Ovary (tissue), 3 donors: Measurements from ENCODE around the gene TDRD3.

Experiments used
- CTCF ChIP-seq, 3 donors: fragments of 450-650 bp in 2 of 3; fragments of 200-600 bp in 1 of 3; IDR thresholded peaks; one replicate each; pipeline versions ENCODE4 v1.5.1 to v1.8.0; 2016 to 2022; ENCODE audit warnings: antibody characterized with exemption in 3 of 3, mild to moderate bottlenecking in 1 of 3
- POLR2A ChIP-seq: fragments of 450-650 bp; IDR thresholded peaks from one replicate; pipeline ENCODE4 v1.6.1; 2017; ENCODE audit warnings: antibody characterized with exemption, mild to moderate bottlenecking, moderate library complexity
- donor health status: DM: no; HTN: no; CAD: no.

GRCh38 chr13:60411464-60411863 is 14.4 kb downstream of the TDRD3 start:
- TF ChIP-seq CTCF (IDR thresholded peaks at IDR 0.05) (no peak), POLR2A (no peak)
